ENCODE data around the gene STX4. TPM values are rescaled to one million over a fixed set of nuclear protein-coding genes. Genes with fewer than 3 reads are reported as not detected.

The STX4 gene
- total and polyA plus RNA-seq, 4 donors, result 11.4 to 22.1 (median 17.4) TPM

GRCh38 chr16:31023252-31023602 is 10.1 kb upstream of the STX4 start (continued):
- no peak for TF ChIP-seq CTCF (IDR thresholded peaks at IDR 0.05; ENCODE audit: low read depth, low read length, missing input control)

DNA sequence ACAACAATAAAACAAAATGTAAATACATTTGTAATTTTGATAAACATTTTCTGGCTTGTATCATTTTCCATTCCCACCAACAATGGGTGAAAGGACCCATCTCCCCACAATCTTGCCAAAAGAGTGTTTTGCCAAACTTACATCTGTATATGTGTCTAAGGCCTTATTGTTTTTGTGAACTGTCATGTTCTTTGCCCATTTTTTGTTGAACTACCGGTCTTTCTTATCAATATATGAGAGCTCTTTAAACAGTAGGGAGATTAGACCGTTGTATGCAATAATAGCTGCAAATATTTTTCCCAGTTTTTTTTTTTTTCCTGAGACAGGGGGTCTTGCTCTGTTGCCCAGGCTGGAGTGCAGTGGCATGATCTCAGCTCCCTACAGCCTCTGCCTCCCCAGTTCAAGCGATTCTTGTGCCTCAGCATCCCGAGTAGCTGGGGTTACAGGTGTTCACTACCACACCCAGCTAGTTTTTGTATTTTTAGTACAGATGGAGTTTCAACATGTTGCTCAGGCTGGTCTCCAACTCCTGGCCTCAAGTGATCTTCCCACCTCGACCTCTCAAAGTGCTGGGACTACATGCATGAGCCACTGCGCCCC is 9.6 kb upstream of the STX4 start:
- TF ChIP-seq, protein P1, sequence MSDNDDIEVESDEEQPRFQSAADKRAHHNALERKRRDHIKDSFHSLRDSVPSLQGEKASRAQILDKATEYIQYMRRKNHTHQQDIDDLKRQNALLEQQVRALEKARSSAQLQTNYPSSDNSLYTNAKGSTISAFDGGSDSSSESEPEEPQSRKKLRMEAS (IDR thresholded peaks at IDR 0.05), result no peak
- TF ChIP-seq TAF1 (conservative IDR thresholded peaks at IDR 0.05) (no peak), SP1 (IDR thresholded peaks at IDR 0.05) (no peak), FOXA2 (IDR thresholded peaks at IDR 0.05) (no peak), HNF4G (IDR thresholded peaks at IDR 0.05) (no peak), HNF4A (conservative IDR thresholded peaks at IDR 0.05) (no peak), CTCF (IDR thresholded peaks at IDR 0.05; ENCODE audit: low read depth, low read length, missing input control) (no peak), EGR1 (IDR thresholded peaks at IDR 0.05; ENCODE audit: low read depth in 2 of 2) (no peak), RAD21 (IDR thresholded peaks at IDR 0.05) (no peak), GABPA (IDR thresholded peaks at IDR 0.05 in 1 of 2, conservative IDR thresholded peaks at IDR 0.05 in 1 of 2) (no peak), JUND (IDR thresholded peaks at IDR 0.05) (no peak), NR2F2 (IDR thresholded peaks at IDR 0.05) (no peak), YY1 (IDR thresholded peaks at IDR 0.05) (no peak), ATF3 (IDR thresholded peaks at IDR 0.05) (no peak), FOXA1 (IDR thresholded peaks at IDR 0.05) (no peak), REST (IDR thresholded peaks at IDR 0.05) (no peak), RXRA (IDR thresholded peaks at IDR 0.05) (no peak)
- TF ChIP-seq, protein P2, sequence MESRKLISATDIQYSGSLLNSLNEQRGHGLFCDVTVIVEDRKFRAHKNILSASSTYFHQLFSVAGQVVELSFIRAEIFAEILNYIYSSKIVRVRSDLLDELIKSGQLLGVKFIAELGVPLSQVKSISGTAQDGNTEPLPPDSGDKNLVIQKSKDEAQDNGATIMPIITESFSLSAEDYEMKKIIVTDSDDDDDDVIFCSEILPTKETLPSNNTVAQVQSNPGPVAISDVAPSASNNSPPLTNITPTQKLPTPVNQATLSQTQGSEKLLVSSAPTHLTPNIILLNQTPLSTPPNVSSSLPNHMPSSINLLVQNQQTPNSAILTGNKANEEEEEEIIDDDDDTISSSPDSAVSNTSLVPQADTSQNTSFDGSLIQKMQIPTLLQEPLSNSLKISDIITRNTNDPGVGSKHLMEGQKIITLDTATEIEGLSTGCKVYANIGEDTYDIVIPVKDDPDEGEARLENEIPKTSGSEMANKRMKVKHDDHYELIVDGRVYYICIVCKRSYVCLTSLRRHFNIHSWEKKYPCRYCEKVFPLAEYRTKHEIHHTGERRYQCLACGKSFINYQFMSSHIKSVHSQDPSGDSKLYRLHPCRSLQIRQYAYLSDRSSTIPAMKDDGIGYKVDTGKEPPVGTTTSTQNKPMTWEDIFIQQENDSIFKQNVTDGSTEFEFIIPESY (IDR thresholded peaks at IDR 0.05), result no peak
- DNase-seq (ENCODE audit: low spot score), result no peak
- no peaks in the 10 kb centered on the region for H3K36me3 ChIP-seq (ENCODE audit: control insufficient read depth in 4 of 4, insufficient read depth in 3 of 4, low read depth in 1 of 4, low read length in 3 of 4)
- H3K9ac ChIP-seq (ENCODE audit: low read depth in 1 of 2, low read length in 2 of 2), result no peak overlapping the region
- H3K4me3 ChIP-seq (ENCODE audit: low read depth in 1 of 3, low read length in 3 of 3), result no peak overlapping the region
- WGBS, result 59% methylated on average over 6 of the region's 6 CpGs
- H3K9me3 ChIP-seq (ENCODE audit: control insufficient read depth in 4 of 4, low read length in 3 of 4), result no peaks in the 10 kb centered on the region
- no peaks in the 10 kb centered on the region for H3K4me1 ChIP-seq (ENCODE audit: control insufficient read depth in 4 of 4, insufficient read depth in 4 of 4, low read length in 3 of 4)
- no peak overlapping the region for H3K27ac ChIP-seq (ENCODE audit: low read depth in 1 of 2, low read length in 2 of 2)
- no peaks in the 10 kb centered on the region for H3K27me3 ChIP-seq (ENCODE audit: control insufficient read depth in 4 of 4, insufficient read depth in 4 of 4, low read length in 3 of 4)

All from liver (tissue), 9 donors.